GM19238 (cell line): ENCODE data around the gene BEGAIN.

Source experiments
- DNase-seq: peaks from one replicate; pipeline ENCODE4 v3.0.0; 2011; ENCODE audit warnings: low spot score; ENCODE audit not compliant: insufficient read length

The BEGAIN gene

GRCh38 chr14:100552524-100553125 is 34.6 kb downstream of the BEGAIN start:
- DNase-seq, result no peak

DNA sequence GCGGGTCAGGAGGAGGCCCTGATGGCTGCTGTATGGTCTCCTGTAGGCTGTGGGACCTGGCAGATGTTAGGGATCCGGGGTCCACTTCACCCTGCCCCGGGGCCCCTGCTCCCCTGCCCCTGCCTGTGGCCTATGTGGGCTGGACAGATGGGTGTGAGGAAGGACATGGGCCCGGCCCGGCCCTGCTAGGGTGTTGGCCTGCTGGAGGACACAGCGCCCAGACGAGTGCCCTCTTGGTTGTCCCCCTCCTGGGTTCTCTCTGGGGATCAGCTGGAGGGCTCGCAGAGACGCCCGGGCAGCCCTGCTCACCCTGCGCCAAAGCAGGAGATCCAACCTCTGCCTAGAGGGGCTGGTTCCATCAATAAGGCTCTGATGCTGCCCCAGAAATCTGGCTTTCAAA is 36.2 kb downstream of the BEGAIN start:
- DNase-seq, result no peak

GRCh38 chr14:100549834-100550625 is 37.2 kb downstream of the BEGAIN start:
- no peak for DNase-seq

GRCh38 chr14:100548939-100549338 is 38.3 kb downstream of the BEGAIN start:
- no peak for DNase-seq

- DNase-seq, result no peak
Observed at GRCh38 chr14:100548295-100548655, 38.9 kb downstream of the BEGAIN start.

GRCh38 chr14:100547633-100548294 is 39.5 kb downstream of the BEGAIN start:
- DNase-seq, result no peak

GRCh38 chr14:100546051-100546443 is 41.2 kb downstream of the BEGAIN start:
- no peak for DNase-seq

GRCh38 chr14:100545359-100545758 is 41.9 kb downstream of the BEGAIN start:
- no peak for DNase-seq

DNA sequence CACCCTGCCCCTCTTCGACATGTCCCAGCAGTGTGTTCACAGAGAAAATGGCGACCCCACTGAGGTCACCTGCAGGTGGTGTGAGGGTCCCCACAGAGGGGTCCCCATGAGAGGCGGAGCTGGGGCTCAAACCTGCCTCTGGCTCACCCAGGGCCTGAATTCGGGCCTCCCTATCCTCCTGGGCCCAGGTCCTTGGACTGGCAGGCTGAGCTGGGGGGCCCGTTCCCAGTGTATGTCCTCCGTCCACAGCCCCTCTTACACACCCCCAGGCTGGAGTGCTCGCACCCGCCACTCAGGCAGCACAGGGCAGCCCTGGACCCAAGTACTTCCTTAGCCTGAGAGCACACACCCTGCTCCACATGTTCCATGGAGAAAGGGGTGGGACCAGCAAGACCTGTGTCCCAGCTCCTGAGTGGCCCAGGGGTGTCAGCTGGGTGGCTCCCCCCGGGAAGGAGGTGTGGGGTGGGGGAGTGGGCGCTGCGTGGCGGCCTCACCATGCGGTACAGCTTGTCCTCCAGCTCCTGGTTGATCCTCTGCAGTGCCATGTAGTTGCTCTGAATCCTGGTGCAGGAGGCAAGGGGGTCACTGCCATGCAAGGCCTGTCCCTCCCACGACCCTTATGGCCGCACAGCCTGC is 42.6 kb downstream of the BEGAIN start:
- no peak for DNase-seq

DNA sequence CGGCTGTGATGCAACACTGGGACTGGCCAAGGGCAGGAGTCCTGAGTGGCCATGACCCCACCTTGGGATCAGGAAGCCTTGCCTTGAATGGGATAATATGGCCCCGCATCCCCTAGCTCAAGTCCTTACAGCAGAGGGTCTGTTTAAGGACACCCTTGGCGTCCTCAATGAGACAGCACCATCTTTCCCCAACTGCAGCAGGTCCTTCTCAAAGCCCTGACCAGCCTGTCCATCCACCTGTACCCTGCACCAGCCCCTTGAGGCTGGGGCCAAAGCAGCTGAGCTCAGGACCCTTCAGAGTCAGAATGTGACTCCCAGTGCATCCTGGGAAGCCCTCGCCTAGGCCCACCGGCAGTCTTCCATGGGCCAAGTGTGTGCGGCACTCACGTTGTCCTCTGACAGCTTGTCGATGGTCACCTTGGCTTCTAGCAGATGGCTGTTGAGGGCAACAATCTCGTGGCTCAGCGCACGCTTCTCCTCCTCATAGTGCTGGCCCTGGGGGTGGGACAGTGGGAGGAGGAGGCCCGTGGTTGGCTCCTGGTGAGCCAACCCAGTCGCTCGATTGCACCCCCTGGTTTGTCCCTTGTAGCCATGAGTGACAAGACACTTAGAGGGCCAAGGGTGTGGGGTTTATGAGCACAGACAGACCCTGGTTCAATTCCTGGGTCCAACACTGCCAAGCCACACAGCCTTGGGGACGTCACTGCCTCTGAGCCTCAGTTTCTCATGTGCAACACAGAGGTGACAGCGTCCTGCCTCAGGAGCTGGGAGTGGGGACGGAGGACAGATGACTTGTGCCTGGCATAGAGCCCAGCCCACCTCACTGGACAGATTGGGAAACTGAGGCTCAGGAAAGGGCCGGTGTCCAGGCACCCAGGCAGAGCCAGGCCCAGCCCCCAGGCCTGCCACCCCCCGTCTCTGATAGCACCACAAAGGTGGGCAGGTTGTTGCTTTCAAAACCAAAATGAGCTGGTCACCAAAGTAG is 43.5 kb downstream of the BEGAIN start:
- no peak for DNase-seq

DNA sequence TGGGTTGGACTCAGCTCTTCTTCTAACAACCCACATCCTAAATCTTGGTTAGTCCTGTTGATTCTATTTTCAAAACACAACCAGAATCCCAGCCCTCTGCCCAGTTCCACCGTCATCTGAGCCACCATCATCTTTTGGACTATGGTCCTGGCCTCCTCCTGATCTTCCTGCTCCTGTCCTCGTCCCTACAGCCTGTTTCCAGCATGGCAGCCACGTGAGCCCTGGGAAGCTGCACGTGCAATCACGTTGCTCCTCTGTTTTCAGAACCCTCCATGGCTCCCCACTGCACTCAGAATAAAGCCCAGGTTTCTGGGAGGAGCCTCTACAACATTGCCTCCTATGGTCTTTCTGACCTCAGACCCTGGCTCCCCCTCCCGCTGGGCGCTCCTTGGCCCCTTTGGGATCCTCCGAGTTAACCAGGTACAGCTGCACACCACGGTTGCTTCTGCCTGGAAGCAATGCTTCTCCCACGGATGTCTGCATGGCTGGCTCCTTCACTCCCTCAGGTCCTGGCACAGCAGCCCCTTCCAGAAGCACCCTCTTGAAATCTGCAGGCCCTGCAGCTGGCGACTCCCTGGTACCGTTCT is 44.5 kb downstream of the BEGAIN start:
- no peak for DNase-seq

DNA sequence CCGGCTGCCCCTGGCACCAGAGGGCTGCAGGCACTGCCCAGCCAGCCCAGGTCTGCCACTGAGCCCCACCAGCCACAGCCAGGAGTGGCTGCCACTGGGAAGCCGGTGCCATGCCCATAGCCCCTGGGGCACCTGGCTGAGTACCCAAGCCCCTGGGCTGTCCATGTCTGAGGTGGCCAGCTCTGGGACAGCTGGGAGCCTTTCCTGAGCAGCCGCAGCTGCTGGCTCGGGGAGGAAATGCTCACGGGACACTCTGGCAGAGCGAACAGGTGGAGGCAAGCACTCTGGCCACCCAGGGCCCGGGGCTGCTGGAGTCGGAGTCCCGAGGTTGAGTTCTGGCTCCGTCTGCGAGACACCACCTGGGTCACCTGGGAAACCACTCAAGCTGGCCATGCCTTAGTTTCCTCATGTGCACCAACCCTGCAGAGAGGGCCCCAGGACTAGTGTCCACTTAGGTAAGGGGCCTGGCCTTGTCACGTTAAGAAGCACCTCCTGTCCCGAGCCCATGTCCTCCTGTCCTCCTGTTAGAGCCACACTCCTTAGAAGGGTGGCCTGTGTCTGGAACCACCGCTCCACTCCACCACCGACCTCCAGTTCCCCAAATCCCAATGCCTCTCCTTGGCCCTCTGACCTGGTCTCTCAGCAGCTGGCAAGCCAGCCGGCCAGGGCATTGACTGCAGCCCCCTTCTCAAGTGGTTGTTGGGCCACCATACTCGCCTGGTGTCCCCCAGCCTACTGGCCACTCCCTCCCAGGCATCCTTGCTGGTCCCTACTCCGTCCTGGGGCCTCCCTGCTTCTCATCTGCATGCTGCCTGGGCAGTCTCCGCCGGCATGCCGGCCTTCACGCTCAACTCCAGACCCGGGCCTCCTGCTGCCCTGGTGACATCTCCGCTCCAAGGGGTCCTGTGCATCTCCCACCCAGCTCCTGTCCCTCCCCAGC is 45.3 kb downstream of the BEGAIN start:
- no peak for DNase-seq

GRCh38 chr14:100540926-100541620 is 46.1 kb downstream of the BEGAIN start:
- DNase-seq, result no peak

- DNase-seq, result no peak
Observed at GRCh38 chr14:100540141-100540925, 46.9 kb downstream of the BEGAIN start.

GRCh38 chr14:100539766-100540140 is 47.5 kb downstream of the BEGAIN start:
- no peak for DNase-seq

- DNase-seq, result no peak
Observed at GRCh38 chr14:100539003-100539660, 48.1 kb downstream of the BEGAIN start.

DNA sequence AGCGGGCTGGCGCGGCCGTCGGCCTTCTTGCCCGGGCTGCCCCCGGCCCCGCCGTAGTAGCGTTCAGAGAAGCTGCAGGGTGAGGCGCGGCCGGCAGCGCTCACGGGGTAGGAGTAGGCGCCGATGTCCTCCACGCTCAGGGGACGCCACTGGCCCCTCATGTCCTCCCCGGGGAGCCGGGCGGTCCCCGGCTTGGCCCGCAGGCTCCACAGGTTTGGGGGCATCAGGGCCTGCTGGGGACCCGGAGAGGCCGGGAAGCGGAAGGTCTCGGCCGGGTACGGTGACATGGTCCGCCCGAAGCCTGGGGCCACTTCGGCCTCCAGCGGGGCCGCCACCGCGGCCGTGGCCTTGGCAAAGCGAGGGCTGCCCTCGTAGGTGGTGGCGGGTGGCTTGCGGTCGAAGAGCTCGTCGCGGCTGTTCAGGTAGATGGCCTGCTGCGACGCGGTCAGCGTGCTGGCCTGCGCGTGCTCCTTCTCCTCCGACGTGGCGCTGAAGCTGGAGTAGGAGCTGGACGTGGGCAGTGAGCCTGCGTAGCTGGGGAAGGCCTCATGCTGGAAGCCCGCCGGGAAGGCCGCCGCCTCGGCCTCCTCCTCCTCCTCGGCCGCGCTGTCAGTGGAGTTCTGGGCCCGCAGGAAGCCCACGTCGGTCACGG is 48.7 kb downstream of the BEGAIN start:
- no peak for DNase-seq
